ENCODE data around the gene RXFP3. TPM values are rescaled to one million over a fixed set of nuclear protein-coding genes. Genes with fewer than 3 reads are reported as not detected.
A peak's percentile ranks its signal among the peaks of the same experiment; 100 is the strongest.

RXFP3 gene
- total RNA-seq, 1 donor, result not detected

DNA sequence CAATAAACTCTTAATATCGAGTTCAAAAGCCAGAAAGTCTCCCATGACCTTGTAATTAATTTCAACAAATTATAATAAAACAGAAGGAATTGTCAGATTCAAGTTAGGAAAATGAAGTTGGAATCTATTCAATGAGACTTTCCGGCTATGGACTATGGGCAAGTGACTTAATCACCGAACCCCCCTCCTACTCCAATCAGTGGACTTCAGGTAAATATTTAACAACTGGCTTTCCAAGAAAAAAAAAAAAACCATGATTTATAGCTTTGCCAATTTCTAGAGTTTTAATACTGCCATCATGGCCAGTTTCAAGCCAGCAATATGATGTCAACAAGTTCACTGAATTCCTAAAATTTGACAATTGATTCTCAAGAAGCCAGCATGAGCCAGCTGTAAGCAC lies 43.8 kb downstream of the RXFP3 start:
- TF ChIP-seq, protein P1, sequence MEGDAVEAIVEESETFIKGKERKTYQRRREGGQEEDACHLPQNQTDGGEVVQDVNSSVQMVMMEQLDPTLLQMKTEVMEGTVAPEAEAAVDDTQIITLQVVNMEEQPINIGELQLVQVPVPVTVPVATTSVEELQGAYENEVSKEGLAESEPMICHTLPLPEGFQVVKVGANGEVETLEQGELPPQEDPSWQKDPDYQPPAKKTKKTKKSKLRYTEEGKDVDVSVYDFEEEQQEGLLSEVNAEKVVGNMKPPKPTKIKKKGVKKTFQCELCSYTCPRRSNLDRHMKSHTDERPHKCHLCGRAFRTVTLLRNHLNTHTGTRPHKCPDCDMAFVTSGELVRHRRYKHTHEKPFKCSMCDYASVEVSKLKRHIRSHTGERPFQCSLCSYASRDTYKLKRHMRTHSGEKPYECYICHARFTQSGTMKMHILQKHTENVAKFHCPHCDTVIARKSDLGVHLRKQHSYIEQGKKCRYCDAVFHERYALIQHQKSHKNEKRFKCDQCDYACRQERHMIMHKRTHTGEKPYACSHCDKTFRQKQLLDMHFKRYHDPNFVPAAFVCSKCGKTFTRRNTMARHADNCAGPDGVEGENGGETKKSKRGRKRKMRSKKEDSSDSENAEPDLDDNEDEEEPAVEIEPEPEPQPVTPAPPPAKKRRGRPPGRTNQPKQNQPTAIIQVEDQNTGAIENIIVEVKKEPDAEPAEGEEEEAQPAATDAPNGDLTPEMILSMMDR (IDR thresholded peaks at IDR 0.05; ENCODE audit: insufficient read depth, low read length), result no peak
- no peak for DNase-seq (ENCODE audit: low read depth)
- no peak overlapping the region for H3K4me3 ChIP-seq (ENCODE audit: low read depth, low read length)

DNA sequence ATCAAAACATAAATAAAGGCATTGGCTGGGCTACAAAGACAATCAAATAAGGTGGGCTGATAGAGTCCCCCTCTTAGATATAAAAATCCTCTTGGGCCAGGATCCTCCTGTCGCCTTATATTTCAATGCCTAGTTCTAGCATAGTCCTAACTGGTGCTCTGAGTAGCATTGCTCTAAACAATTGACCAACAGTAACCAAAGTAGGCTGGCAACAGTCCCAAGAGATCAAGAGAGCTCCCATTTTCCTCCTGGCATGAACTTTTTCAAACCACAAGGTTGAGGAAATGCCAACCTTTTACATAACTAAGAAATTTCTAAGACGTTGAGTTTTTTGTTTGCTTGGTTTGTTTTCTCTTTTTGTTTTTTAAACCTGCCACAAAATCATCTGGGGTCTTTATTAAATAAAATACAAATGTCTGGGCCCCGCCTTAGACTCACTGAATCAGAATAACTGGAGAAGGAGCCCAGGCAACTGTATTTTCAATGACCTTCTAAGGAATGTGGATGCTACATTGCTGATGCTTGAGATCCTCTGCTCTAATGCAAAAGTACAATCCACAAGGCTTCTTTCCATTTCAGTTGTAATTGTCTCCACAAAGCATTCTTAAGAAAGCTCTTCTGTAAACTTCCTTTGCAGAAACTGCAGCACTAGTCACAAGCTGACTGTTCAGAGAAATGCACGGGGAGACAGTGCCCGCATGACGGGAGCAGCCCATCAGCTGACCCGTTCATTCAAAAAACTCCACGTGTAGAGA lies 45.4 kb downstream of the RXFP3 start:
- peak; percentile 59 for DNase-seq (ENCODE audit: low read depth)

DNA sequence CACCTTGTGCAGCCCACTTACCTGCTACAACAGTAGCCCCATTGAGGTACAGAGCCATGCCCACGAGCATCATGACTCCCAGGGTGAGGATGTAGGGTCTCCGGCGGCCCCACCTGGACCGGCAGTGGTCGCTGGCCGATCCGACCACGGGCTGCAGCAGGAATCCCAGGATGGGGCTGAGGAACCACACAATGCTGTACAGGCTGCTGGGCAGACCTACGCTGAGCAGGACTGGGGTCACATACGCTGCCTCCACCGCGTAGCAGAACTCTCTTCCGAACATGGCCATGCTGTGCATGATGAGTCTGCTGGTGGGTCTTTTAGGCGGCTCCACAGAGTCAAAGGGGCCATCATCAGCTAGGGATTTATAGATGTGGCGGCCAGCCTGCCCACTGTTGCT lies 48.0 kb downstream of the RXFP3 start:
- DNase-seq (ENCODE audit: low read depth), result no peak
- no peak overlapping the region for H3K4me3 ChIP-seq (ENCODE audit: low read depth, low read length)
- TF ChIP-seq, protein P1 (IDR thresholded peaks at IDR 0.05; ENCODE audit: insufficient read depth, low read length), result no peak

More for the DNA sequence above, 45.4 kb downstream of the RXFP3 start:
- no peak overlapping the region for H3K4me3 ChIP-seq (ENCODE audit: low read depth, low read length)
- TF ChIP-seq, protein P1 (IDR thresholded peaks at IDR 0.05; ENCODE audit: insufficient read depth, low read length), result no peak

DNA sequence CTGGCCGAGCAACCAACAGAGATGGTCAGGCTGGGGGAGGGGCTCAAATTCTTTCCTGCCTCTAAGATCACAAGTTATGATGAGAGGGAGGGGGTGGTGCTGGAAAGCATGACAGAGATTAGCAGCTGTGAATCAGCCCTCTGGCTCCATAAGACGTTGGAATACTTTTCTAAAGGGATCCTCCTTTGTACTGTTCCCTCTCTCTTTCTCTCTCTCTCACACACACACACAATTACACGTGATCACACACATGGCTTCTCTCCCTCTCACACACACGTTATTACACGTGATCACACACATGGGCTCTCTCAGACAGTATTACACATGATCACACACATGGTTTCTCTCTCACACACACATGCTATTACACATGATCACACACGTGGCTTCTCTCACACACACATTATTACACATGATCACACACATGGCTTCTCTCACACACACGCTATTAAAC lies 48.5 kb downstream of the RXFP3 start, which contains the start of gene SLC45A2:
SLC45A2 (minus strand) TSS at position 23 of the 454 bp plus-strand sequence. CDS start 110 bp downstream, outside the sequence.
- TF ChIP-seq, protein P1 (IDR thresholded peaks at IDR 0.05; ENCODE audit: insufficient read depth, low read length), result no peak
- DNase-seq (ENCODE audit: low read depth), result no peak
- no peak within 1 kb of the TSS for H3K4me3 ChIP-seq (ENCODE audit: low read depth, low read length)

DNA sequence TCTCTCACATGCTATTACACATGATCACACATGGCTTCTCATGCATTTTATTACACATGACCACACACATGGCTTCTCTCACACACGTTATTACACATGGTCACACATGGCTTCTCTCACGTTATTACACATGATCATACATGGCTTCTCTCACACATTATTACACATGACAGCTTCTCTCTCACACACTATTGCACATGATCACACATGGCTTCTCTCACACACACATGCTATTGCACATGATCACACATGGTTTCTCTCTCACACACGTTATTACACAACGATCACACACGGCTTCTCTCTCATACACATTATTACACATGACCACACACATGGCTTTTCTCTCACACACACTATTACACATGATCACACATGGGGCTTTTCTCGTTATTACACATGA lies 49.3 kb downstream of the RXFP3 start:
- TF ChIP-seq, protein P1 (IDR thresholded peaks at IDR 0.05; ENCODE audit: insufficient read depth, low read length), result no peak
- DNase-seq (ENCODE audit: low read depth), result no peak
- H3K4me3 ChIP-seq (ENCODE audit: low read depth, low read length), result no peak overlapping the region

Small RNAs within 50 kb of the gene (small RNA-seq; reads per million reads assigned to genes)
- not detected for gene RNU6-923P

Other genes starting within 250 kb of the RXFP3 start
- 13.0 and 21.8 TPM in 2 replicates for gene ADAMTS12, start 44.4 kb upstream of the RXFP3 start, total RNA-seq (ENCODE audit: low replicate concordance)
- gene SLC45A2, start 48.3 kb downstream of the RXFP3 start, total RNA-seq (ENCODE audit: low replicate concordance), result 0.09 TPM in 1 of 2 replicates, not detected in the other
- 10.7 and 19.1 TPM in 2 replicates for gene AMACR, start 71.7 kb downstream of the RXFP3 start, total RNA-seq (ENCODE audit: low replicate concordance)
- 1.9 and 8.3 TPM in 2 replicates for gene C1QTNF3, start 106.8 kb downstream of the RXFP3 start, total RNA-seq (ENCODE audit: low replicate concordance)

Data from fibroblast of the aortic adventitia (primary cell).